Hepatocyte (in vitro differentiated cells): ENCODE results near the gene FYN. TPM values are rescaled to one million over a fixed set of nuclear protein-coding genes. Genes with fewer than 3 reads are reported as not detected.

Experiments
- DNase-seq: peaks from one replicate; pipeline ENCODE4 v3.0.0-alpha.2; 2016; ENCODE audit warnings: low spot score
- H2AFZ ChIP-seq: fragments of 200-600 bp; sonication (generic); 2 replicates; pipeline ENCODE4 v1.6.0; 2016; ENCODE audit warnings: antibody characterized with exemption, mild to moderate bottlenecking
- H3K27ac ChIP-seq: fragments of 200-600 bp; sonication (generic); 2 replicates; pipeline ENCODE4 v1.5.1; 2016; ENCODE audit warnings: mild to moderate bottlenecking
- H3K27me3 ChIP-seq: fragments of 200-600 bp; sonication (generic); 2 replicates; pipeline ENCODE4 v1.6.1; 2016
- H3K36me3 ChIP-seq: fragments of 200-600 bp; sonication (generic); replicated peaks from 2 replicates; pipeline ENCODE4 v1.5.1; 2016; ENCODE audit warnings: low read depth; ENCODE audit not compliant: insufficient read depth
- H3K4me1 ChIP-seq: fragments of 200-600 bp; sonication (generic); 2 replicates; pipeline ENCODE4 v1.5.1; 2016; ENCODE audit warnings: mild to moderate bottlenecking, moderate library complexity; ENCODE audit not compliant: insufficient read depth
- H3K4me2 ChIP-seq: fragments of 200-600 bp; sonication (generic); 2 replicates; pipeline ENCODE4 v1.6.0; 2016
- H3K4me3 ChIP-seq: fragments of 200-600 bp; sonication (generic); 2 replicates; pipeline ENCODE4 v1.5.1; 2016; ENCODE audit warnings: mild to moderate bottlenecking
- H3K79me2 ChIP-seq: fragments of 200-600 bp; sonication (generic); 2 replicates; pipeline ENCODE4 v1.6.0; 2017; ENCODE audit warnings: mild to moderate bottlenecking
- H3K9me2 ChIP-seq: fragments of 200-600 bp; sonication (generic); replicated peaks from 2 replicates; pipeline ENCODE4 v1.6.0; 2017; ENCODE audit warnings: mild to moderate bottlenecking; ENCODE audit not compliant: insufficient read depth
- H3K9me3 ChIP-seq: fragments of 200-600 bp; sonication (generic); 2 replicates; pipeline ENCODE4 v1.5.1; 2016; ENCODE audit warnings: low read depth, mild to moderate bottlenecking
- H4K20me1 ChIP-seq: fragments of 200-600 bp; sonication (generic); 2 replicates; pipeline ENCODE4 v1.6.0; 2016; ENCODE audit warnings: mild to moderate bottlenecking; ENCODE audit not compliant: insufficient read depth, poor library complexity, severe bottlenecking
- EZH2 ChIP-seq: fragments of 200-600 bp; sonication (generic); IDR thresholded peaks from 2 replicates; pipeline ENCODE4 v1.6.1; 2016; ENCODE audit warnings: antibody characterized with exemption, mild to moderate bottlenecking, borderline replicate concordance
- EZH2phosphoT487 ChIP-seq: fragments of 200-600 bp; sonication (generic); IDR thresholded peaks from one replicate; pipeline ENCODE4 v1.6.1; 2018; ENCODE audit warnings: antibody characterized with exemption, mild to moderate bottlenecking, low read depth, moderate library complexity; ENCODE audit not compliant: unreplicated experiment, severe bottlenecking
- WGBS: methylation state at CpG from one replicate; pipeline ENCODE4 v1.1.6; 2016; ENCODE audit warnings: low lambda C conversion rate; ENCODE audit errors: missing lambda C conversion rate; 5-methylcytosine and 5-hydroxymethylcytosine counted together
- polyA plus RNA-seq: library from polyadenylated mRNA; unstranded; fragments of >200 nt; fragmentation: Nextera tagmentation; extraction: Ambion mirVana; gene quantifications from 2 replicates; pipeline ENCODE4 v1.2.1, GENCODE V29; 2016
- total RNA-seq: library from RNA; depleted of rRNA; stranded (reverse); fragments of >200 nt; gene quantifications from 2 replicates; pipeline ENCODE4 v1.2.3, GENCODE V29; 2014
- TF ChIP-seq, protein P1 (sequence below): fragments of 200-600 bp; sonication (generic); IDR thresholded peaks from 2 replicates; pipeline ENCODE4 v1.5.1; 2016; ENCODE audit warnings: antibody characterized with exemption, mild to moderate bottlenecking; ENCODE audit not compliant: poor library complexity

FYN gene
- total and polyA plus RNA-seq, 2 experiments from 2014 or later, result 40.0 to 70.1 TPM

DNA sequence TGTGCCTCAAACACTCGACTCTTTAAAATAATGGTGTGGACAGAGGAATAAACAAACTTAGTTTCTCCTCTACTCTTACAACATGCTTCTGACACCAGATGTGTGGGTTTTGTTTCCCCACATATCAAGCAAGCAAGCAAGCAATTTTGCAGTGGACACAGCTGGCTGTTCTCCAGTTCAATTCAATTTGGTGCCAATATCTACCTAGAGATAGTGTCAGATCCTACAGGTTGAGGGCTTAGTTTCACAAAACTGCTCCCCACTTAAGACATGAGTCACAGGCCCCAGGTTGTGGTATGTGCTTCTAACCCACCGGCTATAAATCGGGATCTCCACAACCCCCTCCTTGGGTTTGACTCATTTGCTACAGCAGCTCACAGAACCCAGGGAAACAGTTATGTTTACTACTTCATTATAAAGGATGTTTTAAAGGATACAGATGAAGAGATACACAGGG is 136.2 kb downstream of the FYN start:
- no peaks in the 10 kb centered on the region for H3K9me2 ChIP-seq
- no peaks in the 10 kb centered on the region for H3K79me2 ChIP-seq
- no peaks in the 10 kb centered on the region for H3K9me3 ChIP-seq
- H3K4me2 ChIP-seq, result no peak overlapping the region
- H2AFZ ChIP-seq, result no peak overlapping the region
- H3K36me3 ChIP-seq, result no peaks in the 10 kb centered on the region
- H3K4me3 ChIP-seq, result no peak overlapping the region
- 61% methylated on average over 3 of the region's 3 CpGs for WGBS
- H4K20me1 ChIP-seq, result no peaks in the 10 kb centered on the region
- no peaks in the 10 kb centered on the region for H3K4me1 ChIP-seq
- H3K27ac ChIP-seq, result no peak overlapping the region
- TF ChIP-seq, protein P1, sequence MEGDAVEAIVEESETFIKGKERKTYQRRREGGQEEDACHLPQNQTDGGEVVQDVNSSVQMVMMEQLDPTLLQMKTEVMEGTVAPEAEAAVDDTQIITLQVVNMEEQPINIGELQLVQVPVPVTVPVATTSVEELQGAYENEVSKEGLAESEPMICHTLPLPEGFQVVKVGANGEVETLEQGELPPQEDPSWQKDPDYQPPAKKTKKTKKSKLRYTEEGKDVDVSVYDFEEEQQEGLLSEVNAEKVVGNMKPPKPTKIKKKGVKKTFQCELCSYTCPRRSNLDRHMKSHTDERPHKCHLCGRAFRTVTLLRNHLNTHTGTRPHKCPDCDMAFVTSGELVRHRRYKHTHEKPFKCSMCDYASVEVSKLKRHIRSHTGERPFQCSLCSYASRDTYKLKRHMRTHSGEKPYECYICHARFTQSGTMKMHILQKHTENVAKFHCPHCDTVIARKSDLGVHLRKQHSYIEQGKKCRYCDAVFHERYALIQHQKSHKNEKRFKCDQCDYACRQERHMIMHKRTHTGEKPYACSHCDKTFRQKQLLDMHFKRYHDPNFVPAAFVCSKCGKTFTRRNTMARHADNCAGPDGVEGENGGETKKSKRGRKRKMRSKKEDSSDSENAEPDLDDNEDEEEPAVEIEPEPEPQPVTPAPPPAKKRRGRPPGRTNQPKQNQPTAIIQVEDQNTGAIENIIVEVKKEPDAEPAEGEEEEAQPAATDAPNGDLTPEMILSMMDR, result no peak
- TF ChIP-seq EZH2 (no peak), EZH2phosphoT487 (no peak)
- H3K27me3 ChIP-seq, result no peaks in the 10 kb centered on the region
- no peak for DNase-seq

DNA sequence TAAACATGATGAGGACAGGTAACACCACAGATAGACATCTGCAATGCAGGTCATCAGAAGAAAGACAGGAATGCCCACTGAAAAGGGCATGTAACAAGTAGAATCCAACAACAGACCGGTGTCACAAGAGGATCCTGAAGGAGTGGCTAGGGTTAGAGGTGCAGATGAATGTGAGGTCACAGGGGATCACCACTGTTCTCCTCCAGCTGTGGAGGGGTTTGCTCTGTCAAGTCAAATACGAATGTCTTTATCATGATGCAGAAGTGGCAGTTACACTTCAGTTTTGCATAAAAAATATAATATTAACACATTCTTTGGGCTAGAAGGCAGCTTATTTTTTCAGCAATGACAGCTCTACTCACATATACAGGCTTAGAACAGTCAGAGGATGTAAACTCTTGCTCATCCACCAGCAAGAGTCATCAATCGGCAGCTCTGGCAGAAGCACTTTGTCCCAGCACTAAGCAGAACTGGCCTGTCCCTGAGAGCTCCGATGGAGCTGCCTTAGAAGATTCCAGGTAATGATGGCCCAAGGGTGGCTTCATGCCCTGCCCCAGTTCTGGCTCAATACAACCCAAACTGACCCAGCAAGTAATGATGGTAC is 137.1 kb downstream of the FYN start:
- no peak for TF ChIP-seq EZH2
- TF ChIP-seq, protein P1, result no peak
- no peak for TF ChIP-seq EZH2phosphoT487
- Histone ChIP-seq H3K79me2 (no peaks in the 10 kb centered on the region), H3K9me3 (no peaks in the 10 kb centered on the region), H3K27me3 (no peaks in the 10 kb centered on the region), H3K27ac (no peak overlapping the region), H2AFZ (no peak overlapping the region), H4K20me1 (no peaks in the 10 kb centered on the region), H3K4me1 (no peaks in the 10 kb centered on the region), H3K36me3 (no peaks in the 10 kb centered on the region), H3K4me2 (no peak overlapping the region), H3K4me3 (no peak overlapping the region), H3K9me2 (no peaks in the 10 kb centered on the region)
- WGBS, result 85% methylated on average over 4 of the region's 4 CpGs
- DNase-seq, result no peak

DNA sequence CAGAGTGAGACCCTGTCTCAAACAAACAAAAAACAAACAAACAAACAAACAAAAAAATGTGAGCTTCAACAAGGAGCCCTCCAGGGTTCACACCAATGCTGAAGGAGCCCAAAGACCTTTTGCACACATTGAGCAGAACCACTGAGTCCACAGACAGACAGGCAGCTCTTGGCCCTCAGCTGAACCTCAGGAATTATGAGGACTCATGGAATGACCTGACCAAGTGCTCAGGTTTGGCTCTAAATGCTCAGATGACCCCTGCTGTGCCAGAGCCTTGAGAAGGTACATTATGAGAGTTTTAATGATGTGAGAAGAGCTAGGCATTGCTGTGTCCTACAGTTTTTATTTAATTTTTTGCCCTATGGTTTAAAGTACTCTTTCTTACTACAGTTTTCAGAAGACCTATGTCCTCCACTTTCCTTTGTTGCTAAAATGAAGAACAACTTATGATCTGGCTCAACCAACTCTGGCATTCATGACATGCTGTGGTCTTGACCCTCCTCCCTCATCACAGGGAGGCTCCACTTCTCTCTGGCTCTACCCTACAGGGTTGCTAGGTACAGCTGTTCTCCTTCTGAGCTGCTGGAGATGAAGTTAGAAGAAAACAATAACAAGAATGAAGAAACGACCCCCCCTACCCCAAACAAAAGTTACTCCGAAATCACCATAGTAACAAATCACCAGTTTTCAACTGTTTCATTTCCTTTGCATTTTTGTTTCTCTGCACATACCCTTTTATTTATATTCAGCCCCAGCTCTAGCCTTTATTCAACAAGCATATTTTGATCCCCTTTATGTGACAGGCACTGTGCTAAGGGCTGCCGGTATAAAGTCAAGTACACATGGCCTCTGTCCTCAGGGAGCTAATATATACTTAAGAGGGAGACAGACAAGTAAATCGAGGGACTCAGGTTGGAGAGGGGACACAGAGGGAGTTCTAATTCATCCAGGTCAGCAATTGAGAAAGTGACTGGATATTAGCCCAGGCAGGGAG is 138.9 kb downstream of the FYN start:
- no peak for TF ChIP-seq EZH2phosphoT487
- TF ChIP-seq, protein P1, result no peak
- no peak for TF ChIP-seq EZH2
- Histone ChIP-seq H3K4me2 (no peak overlapping the region), H3K9me2 (no peaks in the 10 kb centered on the region), H3K4me3 (no peak overlapping the region), H3K79me2 (no peaks in the 10 kb centered on the region), H3K27me3 (no peaks in the 10 kb centered on the region), H2AFZ (no peak overlapping the region), H3K36me3 (no peaks in the 10 kb centered on the region), H4K20me1 (no peaks in the 10 kb centered on the region), H3K27ac (no peak overlapping the region), H3K9me3 (no peaks in the 10 kb centered on the region), H3K4me1 (no peaks in the 10 kb centered on the region)
- 90% methylated on average over 4 of the region's 4 CpGs for WGBS
- DNase-seq, result no peak
